MM.1S (cell line): ENCODE measurements around the gene TREML4.

Experiments
- DNase-seq: peaks from one replicate; pipeline ENCODE4 v3.0.0-alpha.2; 2015
- H2AFZ ChIP-seq: fragments of 300-600 bp; sonication (generic); 2 replicates; pipeline ENCODE4 v1.6.0; 2016; ENCODE audit warnings: antibody characterized with exemption, low read length
- H3F3A ChIP-seq: fragments of 300-600 bp; sonication (generic); 2 replicates; pipeline ENCODE4 v1.6.1; 2016; ENCODE audit warnings: mild to moderate bottlenecking, antibody characterized with exemption, low read length, moderate library complexity, mixed read lengths; ENCODE audit not compliant: insufficient read depth
- H3K27ac ChIP-seq: fragments of 300-600 bp; sonication (generic); 2 replicates; pipeline ENCODE4 v1.5.1; 2016; ENCODE audit warnings: mild to moderate bottlenecking, low read length
- H3K27me3 ChIP-seq: fragments of 300-600 bp; sonication (generic); replicated peaks from 2 replicates; pipeline ENCODE4 v1.6.0; 2016; ENCODE audit warnings: low read length; ENCODE audit not compliant: insufficient read depth
- H3K36me3 ChIP-seq: fragments of 300-600 bp; sonication (generic); replicated peaks from 2 replicates; pipeline ENCODE4 v1.6.1; 2016; ENCODE audit warnings: mild to moderate bottlenecking, low read length, mixed read lengths; ENCODE audit not compliant: insufficient read depth
- H3K4me1 ChIP-seq: fragments of 300-600 bp; sonication (generic); 2 replicates; pipeline ENCODE4 v1.6.1; 2016; ENCODE audit warnings: low read length, mixed read lengths
- H3K4me2 ChIP-seq: fragments of 300-600 bp; sonication (generic); 2 replicates; pipeline ENCODE4 v1.6.0; 2016; ENCODE audit warnings: low read depth, low read length
- H3K4me3 ChIP-seq: fragments of 300-600 bp; sonication (generic); 2 replicates; pipeline ENCODE4 v1.5.1; 2016; ENCODE audit warnings: low read length, mixed read lengths
- H3K79me2 ChIP-seq: fragments of 300-600 bp; sonication (generic); 2 replicates; pipeline ENCODE4 v1.6.1; 2016; ENCODE audit warnings: mixed run types, low read length, mixed read lengths
- H3K9ac ChIP-seq: fragments of 300-600 bp; sonication (generic); 2 replicates; pipeline ENCODE4 v1.6.1; 2016; ENCODE audit warnings: low read length, mixed read lengths
- H3K9me2 ChIP-seq: fragments of 300-600 bp; sonication (generic); replicated peaks from 2 replicates; pipeline ENCODE4 v1.6.1; 2016; ENCODE audit warnings: mild to moderate bottlenecking, low read length, mixed read lengths; ENCODE audit not compliant: insufficient read depth
- H3K9me3 ChIP-seq: fragments of 300-600 bp; sonication (generic); replicated peaks from 2 replicates; pipeline ENCODE4 v1.6.1; 2016; ENCODE audit warnings: mild to moderate bottlenecking, low read length, mixed read lengths; ENCODE audit not compliant: insufficient read depth
- H4K20me1 ChIP-seq: fragments of 300-600 bp; sonication (generic); 2 replicates; pipeline ENCODE4 v1.6.1; 2016; ENCODE audit warnings: mild to moderate bottlenecking, low read length, moderate library complexity, mixed read lengths; ENCODE audit not compliant: insufficient read depth
- EZH2 ChIP-seq: fragments of 300-600 bp; sonication (generic); optimal IDR thresholded peaks from 2 replicates; pipeline ENCODE3; 2017; ENCODE audit warnings: low read depth, mild to moderate bottlenecking, antibody characterized with exemption, low read length, mixed read lengths
- EZH2phosphoT487 ChIP-seq: fragments of 300-600 bp; sonication (generic); IDR thresholded peaks from 2 replicates; pipeline ENCODE4 v1.6.1; 2018; ENCODE audit warnings: antibody characterized with exemption, low read length
- TF ChIP-seq, protein P1 (sequence below): fragments of 300-600 bp; sonication (generic); IDR thresholded peaks from 2 replicates; pipeline ENCODE4 v1.5.1; 2016; ENCODE audit warnings: antibody characterized with exemption, low read length, mixed read lengths

The TREML4 gene, protein sequence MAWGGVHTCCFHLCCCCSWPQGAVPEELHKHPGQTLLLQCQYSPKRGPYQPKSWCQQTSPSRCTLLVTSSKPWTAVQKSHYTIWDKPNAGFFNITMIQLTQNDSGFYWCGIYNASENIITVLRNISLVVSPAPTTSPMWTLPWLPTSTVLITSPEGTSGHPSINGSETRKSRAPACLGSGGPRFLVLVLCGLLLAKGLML

DNA sequence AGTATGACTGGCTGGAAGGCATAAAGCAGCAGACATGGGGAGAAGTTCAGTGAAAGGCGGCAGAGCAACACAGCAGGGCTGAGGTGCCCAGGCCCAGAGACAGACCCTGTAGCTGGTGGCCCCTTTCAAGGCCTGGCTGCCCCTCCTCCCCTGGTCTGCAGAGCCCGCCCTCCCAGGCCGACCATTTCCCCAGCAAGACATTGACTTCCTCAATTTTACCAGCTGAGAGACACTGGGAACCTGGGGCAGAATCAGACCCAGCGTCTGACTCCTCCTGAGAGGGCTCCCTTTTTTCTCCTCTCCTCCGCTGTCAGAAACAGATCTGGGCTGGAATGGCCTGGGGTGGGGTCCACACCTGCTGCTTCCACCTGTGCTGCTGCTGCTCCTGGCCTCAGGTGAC lies at the start of gene TREML4:
Gene TREML4, plus strand, starts transcription at position 254 of the 400 bp plus-strand sequence. Its CDS starts 79 bp downstream, at position 333.
- Histone ChIP-seq H4K20me1 (no peaks in the 10 kb centered on the region), H3K9ac (no peak within 1 kb of the TSS), H3K4me3 (no peak within 1 kb of the TSS), H2AFZ (no peak within 1 kb of the TSS), H3K4me1 (no peaks in the 10 kb centered on the region), H3K36me3 (no peaks in the 10 kb centered on the region), H3K4me2 (no peak within 1 kb of the TSS), H3K27ac (no peak within 1 kb of the TSS), H3K9me2 (no peaks in the 10 kb centered on the region), H3K79me2 (no peaks in the 10 kb centered on the region), H3K9me3 (no peaks in the 10 kb centered on the region), H3K27me3 (no peaks in the 10 kb centered on the region), H3F3A (no peaks in the 10 kb centered on the region)
- TF ChIP-seq EZH2 (no peak), EZH2phosphoT487 (no peak)
- TF ChIP-seq, protein P1, sequence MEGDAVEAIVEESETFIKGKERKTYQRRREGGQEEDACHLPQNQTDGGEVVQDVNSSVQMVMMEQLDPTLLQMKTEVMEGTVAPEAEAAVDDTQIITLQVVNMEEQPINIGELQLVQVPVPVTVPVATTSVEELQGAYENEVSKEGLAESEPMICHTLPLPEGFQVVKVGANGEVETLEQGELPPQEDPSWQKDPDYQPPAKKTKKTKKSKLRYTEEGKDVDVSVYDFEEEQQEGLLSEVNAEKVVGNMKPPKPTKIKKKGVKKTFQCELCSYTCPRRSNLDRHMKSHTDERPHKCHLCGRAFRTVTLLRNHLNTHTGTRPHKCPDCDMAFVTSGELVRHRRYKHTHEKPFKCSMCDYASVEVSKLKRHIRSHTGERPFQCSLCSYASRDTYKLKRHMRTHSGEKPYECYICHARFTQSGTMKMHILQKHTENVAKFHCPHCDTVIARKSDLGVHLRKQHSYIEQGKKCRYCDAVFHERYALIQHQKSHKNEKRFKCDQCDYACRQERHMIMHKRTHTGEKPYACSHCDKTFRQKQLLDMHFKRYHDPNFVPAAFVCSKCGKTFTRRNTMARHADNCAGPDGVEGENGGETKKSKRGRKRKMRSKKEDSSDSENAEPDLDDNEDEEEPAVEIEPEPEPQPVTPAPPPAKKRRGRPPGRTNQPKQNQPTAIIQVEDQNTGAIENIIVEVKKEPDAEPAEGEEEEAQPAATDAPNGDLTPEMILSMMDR, result no peak
- no peak for DNase-seq

DNA sequence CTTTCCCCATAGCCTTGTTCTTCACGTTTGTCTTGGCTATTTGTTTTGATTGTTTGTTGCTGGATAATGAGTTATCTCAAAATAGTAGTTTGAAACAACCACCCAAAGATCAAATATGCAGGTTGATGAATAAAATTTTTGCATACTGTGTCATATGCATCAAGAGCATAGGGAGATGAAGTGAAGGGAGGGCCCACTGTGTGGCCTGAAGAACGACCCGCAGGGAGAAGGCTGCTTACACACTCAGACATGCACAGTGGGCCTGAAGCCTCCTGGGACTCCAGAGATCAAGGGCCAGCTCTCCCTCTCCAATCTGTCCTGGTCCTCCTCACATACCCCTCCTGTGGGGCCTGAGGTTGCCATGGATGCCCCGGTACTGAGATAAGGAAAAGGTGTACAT lies 49.0 kb upstream of the TREML4 start:
- no peak overlapping the region for H3K4me3 ChIP-seq
- no peaks in the 10 kb centered on the region for H3K79me2 ChIP-seq
- H4K20me1 ChIP-seq, result no peaks in the 10 kb centered on the region
- TF ChIP-seq EZH2 (no peak), EZH2phosphoT487 (no peak)
- TF ChIP-seq, protein P1, result no peak
- H3K27me3 ChIP-seq, result no peaks in the 10 kb centered on the region
- no peak for DNase-seq
- H3K9ac ChIP-seq, result no peak overlapping the region
- no peaks in the 10 kb centered on the region for H3K4me1 ChIP-seq
- H3K27ac ChIP-seq, result no peak overlapping the region
- no peaks in the 10 kb centered on the region for H3F3A ChIP-seq
- H3K9me3 ChIP-seq, result no peaks in the 10 kb centered on the region
- H3K9me2 ChIP-seq, result no peaks in the 10 kb centered on the region
- no peak overlapping the region for H3K4me2 ChIP-seq
- H3K36me3 ChIP-seq, result no peaks in the 10 kb centered on the region
- no peak overlapping the region for H2AFZ ChIP-seq

- H2AFZ ChIP-seq, result no peak overlapping the region
Observed at GRCh38 chr6:41181566-41181965, 46.6 kb upstream of the TREML4 start.

More at GRCh38 chr6:41181566-41181965, 46.6 kb upstream of the TREML4 start:
- Histone ChIP-seq H3K4me2 (no peak overlapping the region), H3K79me2 (no peaks in the 10 kb centered on the region), H3K27me3 (no peaks in the 10 kb centered on the region), H3F3A (no peaks in the 10 kb centered on the region), H4K20me1 (no peaks in the 10 kb centered on the region), H3K9me2 (no peaks in the 10 kb centered on the region), H3K9ac (no peak overlapping the region), H3K4me1 (no peaks in the 10 kb centered on the region), H3K4me3 (no peak overlapping the region), H3K27ac (no peak overlapping the region), H3K36me3 (no peaks in the 10 kb centered on the region), H3K9me3 (no peaks in the 10 kb centered on the region)
- DNase-seq, result no peak
- TF ChIP-seq EZH2phosphoT487, result no peak
- TF ChIP-seq, protein P1, result no peak
- no peak for TF ChIP-seq EZH2
